Fibroblast of lung (primary cell): ENCODE results near the gene CAPG. TPM values are rescaled to one million over a fixed set of nuclear protein-coding genes. Genes with fewer than 3 reads are reported as not detected.

Experiments
- DNase-seq, 2 donors: peaks; one replicate each; pipeline versions ENCODE4 v3.0.0 to v3.0.0-alpha.2; 2010; ENCODE audit warnings: low read depth in 2 of 2
- H2AFZ ChIP-seq: 2 replicates; pipeline ENCODE4 v1.5.1; 2012; ENCODE audit warnings: low read length, control low read depth, inconsistent platforms
- H3K27ac ChIP-seq: 2 replicates; pipeline ENCODE4 v1.5.1; 2011; ENCODE audit warnings: low read length, control low read depth; ENCODE audit not compliant: insufficient read depth
- H3K27me3 ChIP-seq: 2 replicates; pipeline ENCODE4 v1.5.1; 2011; ENCODE audit warnings: mild to moderate bottlenecking, low read length; ENCODE audit not compliant: control insufficient read depth, insufficient read depth
- H3K36me3 ChIP-seq: 2 replicates; pipeline ENCODE4 v1.5.1; 2011; ENCODE audit warnings: low read length; ENCODE audit not compliant: control insufficient read depth, insufficient read depth
- H3K4me1 ChIP-seq: 2 replicates; pipeline ENCODE4 v1.5.1; 2011; ENCODE audit warnings: low read length; ENCODE audit not compliant: control insufficient read depth, insufficient read depth; ENCODE audit errors: extremely low read depth
- H3K4me2 ChIP-seq: 2 replicates; pipeline ENCODE4 v1.5.1; 2011; ENCODE audit warnings: low read length, control low read depth; ENCODE audit not compliant: insufficient read depth; ENCODE audit errors: extremely low read depth
- H3K4me3 ChIP-seq, 4 experiments: fragments of 200-600 bp in 1 of 4; sonication (generic) in 1 of 4; replicated peaks in 1 of 4; 2 replicates each; pipeline ENCODE4 v1.5.1; 2011 to 2016; ENCODE audit warnings: low read length in 4 of 4, low read depth in 3 of 4, mild to moderate bottlenecking in 3 of 4, control low read depth in 2 of 4, inconsistent platforms in 1 of 4, mixed read lengths in 1 of 4; ENCODE audit not compliant: insufficient read depth in 1 of 4; ENCODE audit errors: control extremely low read depth in 1 of 4
- H3K79me2 ChIP-seq: 2 replicates; pipeline ENCODE4 v1.5.1; 2012; ENCODE audit warnings: mild to moderate bottlenecking, low read length, inconsistent platforms; ENCODE audit not compliant: control insufficient read depth, insufficient read depth
- H3K9ac ChIP-seq: 2 replicates; pipeline ENCODE4 v1.5.1; 2011; ENCODE audit warnings: mild to moderate bottlenecking, low read length, control low read depth; ENCODE audit not compliant: insufficient read depth
- H3K9me3 ChIP-seq: 2 replicates; pipeline ENCODE4 v1.5.1; 2012; ENCODE audit warnings: low read depth, low read length; ENCODE audit not compliant: control insufficient read depth, insufficient read depth
- H4K20me1 ChIP-seq: 2 replicates; pipeline ENCODE4 v1.5.1; 2011; ENCODE audit warnings: low read length; ENCODE audit not compliant: control insufficient read depth, insufficient read depth; ENCODE audit errors: extremely low read depth
- CTCF ChIP-seq, 2 donors: IDR thresholded peaks in 1 of 2; conservative IDR thresholded peaks in 1 of 2; 1 replicate in 1 of 2; 2 replicates in 1 of 2; pipeline ENCODE4 v1.5.1; 2011 to 2012; ENCODE audit warnings: low read length in 2 of 2, control low read depth in 1 of 2, inconsistent platforms in 1 of 2, low read depth in 1 of 2, mild to moderate bottlenecking in 1 of 2
- EZH2 ChIP-seq: IDR thresholded peaks from 2 replicates; pipeline ENCODE4 v1.5.1; 2012; ENCODE audit warnings: low read length, control low read depth, mild to moderate bottlenecking; ENCODE audit errors: missing control alignments
- polyA plus RNA-seq, 2 donors: library from polyadenylated mRNA; depleted of rRNA in 1 of 2; stranded (reverse) in 1 of 2; unstranded in 1 of 2; fragments of >200 nt; gene quantifications; 2 replicates each; pipeline ENCODE4 v1.2.1, GENCODE V29; 2011 to 2012; ENCODE audit warnings: missing spikeins in 1 of 2
- total RNA-seq: library from RNA; depleted of rRNA; stranded (reverse); fragments of >200 nt; gene quantifications from 2 replicates; pipeline ENCODE4 v1.2.1, GENCODE V29; 2014

The CAPG gene
- total and polyA plus RNA-seq, 2 donors (not counting 1 experiment from before 2014, with no cell fraction given): 43.8 to 193 TPM

DNA sequence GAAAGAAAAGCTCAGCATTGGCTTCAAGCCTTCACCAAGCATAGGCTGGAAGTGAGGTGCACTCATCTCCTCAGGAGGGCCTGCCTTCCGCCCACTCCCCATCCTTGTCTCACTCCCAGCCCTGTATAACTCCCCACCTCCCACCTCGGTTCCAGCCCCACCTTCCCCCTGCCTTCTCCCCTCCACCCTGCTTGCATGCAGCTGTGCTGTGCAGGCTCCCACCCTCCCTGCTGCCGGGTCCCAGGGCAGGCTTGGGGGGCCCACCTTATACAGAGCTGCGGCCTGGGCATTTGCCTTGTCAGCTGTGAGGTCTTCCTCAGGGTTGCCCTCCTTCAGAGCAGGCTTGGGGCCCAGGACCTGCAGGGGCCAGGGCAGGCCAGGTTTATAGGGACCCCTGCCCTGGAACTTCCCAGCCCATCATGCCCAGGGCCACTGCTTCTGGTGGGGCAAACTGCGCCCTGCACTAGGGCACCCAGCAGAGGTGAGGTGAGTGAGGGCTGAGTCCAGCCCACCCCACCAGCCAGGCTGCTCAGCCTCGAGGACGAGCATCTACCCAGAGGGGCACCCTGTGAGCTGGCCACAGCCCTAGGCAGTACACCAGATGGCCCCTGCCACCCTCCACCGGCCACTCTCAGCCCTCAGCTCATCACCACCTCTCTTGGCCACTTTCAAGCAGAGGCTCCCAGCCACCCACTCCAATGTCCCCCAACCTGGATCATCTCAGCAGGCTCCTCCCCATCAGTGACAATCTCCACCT lies 11.6 kb downstream of the CAPG start:
- Histone ChIP-seq H3K4me3 (no peak overlapping the region), H3K27me3 (no peaks in the 10 kb centered on the region), H3K9me3 (no peaks in the 10 kb centered on the region), H2AFZ (no peak overlapping the region), H3K4me1 (peaks cover 8% of the 10 kb centered on the region), H3K79me2 (no peaks in the 10 kb centered on the region), H4K20me1 (no peaks in the 10 kb centered on the region), H3K36me3 (peaks cover 2% of the 10 kb centered on the region), H3K27ac (no peak overlapping the region), H3K4me2 (no peak overlapping the region), H3K9ac (no peak overlapping the region)
- DNase-seq: no peak
- TF ChIP-seq CTCF (conservative IDR thresholded peaks at IDR 0.05 in 1 of 2, IDR thresholded peaks at IDR 0.05 in 1 of 2; ENCODE audit: low read depth in 1 of 2, low read length in 2 of 2) (no peak), EZH2 (no peak)

GRCh38 chr2:85397925-85398331 lies 12.2 kb downstream of the CAPG start:
- Histone ChIP-seq H3K36me3 (peaks cover 2% of the 10 kb centered on the region), H4K20me1 (no peaks in the 10 kb centered on the region), H3K4me1 (peaks cover 8% of the 10 kb centered on the region), H3K9me3 (no peaks in the 10 kb centered on the region), H3K27ac (no peak overlapping the region), H3K27me3 (no peaks in the 10 kb centered on the region), H2AFZ (no peak overlapping the region), H3K4me3 (no peak overlapping the region), H3K4me2 (no peak overlapping the region), H3K79me2 (no peaks in the 10 kb centered on the region), H3K9ac (no peak overlapping the region)
- no peak for TF ChIP-seq CTCF (conservative IDR thresholded peaks at IDR 0.05 in 1 of 2, IDR thresholded peaks at IDR 0.05 in 1 of 2; ENCODE audit: low read depth in 1 of 2, low read length in 2 of 2)
- TF ChIP-seq EZH2: no peak
- DNase-seq: no peak

DNA sequence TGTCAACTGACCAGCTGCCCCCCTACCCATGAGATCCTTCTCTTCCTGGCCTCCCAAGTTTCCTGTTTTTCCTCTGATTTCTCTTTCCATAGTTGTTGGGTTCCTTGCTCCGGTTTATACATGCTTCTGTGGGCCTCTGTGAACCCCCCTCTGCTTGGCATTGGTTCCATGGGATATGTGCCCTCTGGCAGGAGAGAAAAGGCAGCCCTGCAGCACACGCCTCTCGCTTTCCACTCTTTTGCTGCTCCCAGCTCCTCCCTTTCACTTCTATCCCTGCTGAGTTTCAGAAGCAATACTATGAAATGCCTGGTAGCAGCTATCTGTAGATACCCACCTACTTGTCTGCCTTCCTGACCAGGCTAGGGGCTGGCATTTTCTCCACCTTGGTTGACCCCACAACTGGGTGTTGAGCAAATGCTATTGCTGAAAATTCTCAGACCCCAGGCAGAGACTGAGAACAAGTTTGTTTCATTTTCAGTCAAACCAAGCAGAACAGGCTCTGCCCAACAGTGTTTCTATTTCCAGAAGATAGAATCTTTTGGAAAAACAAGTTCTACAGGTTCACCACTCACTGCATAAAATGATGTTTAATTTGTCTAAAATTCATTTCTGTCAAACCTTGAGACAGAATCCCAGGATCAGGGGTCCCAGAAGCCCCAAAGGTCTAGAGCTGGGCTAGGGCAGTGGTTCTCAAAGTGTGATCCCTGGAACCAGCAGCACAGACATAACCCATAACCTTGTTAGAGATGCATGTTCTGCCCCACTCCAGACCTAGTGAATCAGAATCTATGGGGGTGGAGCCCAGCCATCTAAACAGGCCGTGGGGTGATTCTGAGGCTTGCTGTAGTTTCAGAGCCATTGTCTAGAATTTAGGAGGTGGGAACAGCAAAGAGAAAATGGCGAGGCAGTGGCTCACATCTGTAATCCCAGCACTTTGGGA lies 13.4 kb downstream of the CAPG start:
- TF ChIP-seq EZH2: no peak
- no peak for TF ChIP-seq CTCF (conservative IDR thresholded peaks at IDR 0.05 in 1 of 2, IDR thresholded peaks at IDR 0.05 in 1 of 2; ENCODE audit: low read depth in 1 of 2, low read length in 2 of 2)
- no peaks in the 10 kb centered on the region for H4K20me1 ChIP-seq
- H3K4me1 ChIP-seq: peaks cover 8% of the 10 kb centered on the region
- DNase-seq: no peak
- no peak overlapping the region for H3K9ac ChIP-seq
- H3K27me3 ChIP-seq: no peaks in the 10 kb centered on the region
- H3K27ac ChIP-seq: no peak overlapping the region
- no peak overlapping the region for H2AFZ ChIP-seq
- no peaks in the 10 kb centered on the region for H3K79me2 ChIP-seq
- no peak overlapping the region for H3K4me3 ChIP-seq
- no peak overlapping the region for H3K4me2 ChIP-seq
- peaks cover 3% of the 10 kb centered on the region for H3K36me3 ChIP-seq
- H3K9me3 ChIP-seq: no peaks in the 10 kb centered on the region
